MV-4-11 (cell line): Measurements from ENCODE around the gene SLC17A3.

Source experiments
- DNase-seq: peaks from one replicate; lab custom pipeline; 2025; lab: John Stamatoyannopoulos, UW

SLC17A3 gene

DNA sequence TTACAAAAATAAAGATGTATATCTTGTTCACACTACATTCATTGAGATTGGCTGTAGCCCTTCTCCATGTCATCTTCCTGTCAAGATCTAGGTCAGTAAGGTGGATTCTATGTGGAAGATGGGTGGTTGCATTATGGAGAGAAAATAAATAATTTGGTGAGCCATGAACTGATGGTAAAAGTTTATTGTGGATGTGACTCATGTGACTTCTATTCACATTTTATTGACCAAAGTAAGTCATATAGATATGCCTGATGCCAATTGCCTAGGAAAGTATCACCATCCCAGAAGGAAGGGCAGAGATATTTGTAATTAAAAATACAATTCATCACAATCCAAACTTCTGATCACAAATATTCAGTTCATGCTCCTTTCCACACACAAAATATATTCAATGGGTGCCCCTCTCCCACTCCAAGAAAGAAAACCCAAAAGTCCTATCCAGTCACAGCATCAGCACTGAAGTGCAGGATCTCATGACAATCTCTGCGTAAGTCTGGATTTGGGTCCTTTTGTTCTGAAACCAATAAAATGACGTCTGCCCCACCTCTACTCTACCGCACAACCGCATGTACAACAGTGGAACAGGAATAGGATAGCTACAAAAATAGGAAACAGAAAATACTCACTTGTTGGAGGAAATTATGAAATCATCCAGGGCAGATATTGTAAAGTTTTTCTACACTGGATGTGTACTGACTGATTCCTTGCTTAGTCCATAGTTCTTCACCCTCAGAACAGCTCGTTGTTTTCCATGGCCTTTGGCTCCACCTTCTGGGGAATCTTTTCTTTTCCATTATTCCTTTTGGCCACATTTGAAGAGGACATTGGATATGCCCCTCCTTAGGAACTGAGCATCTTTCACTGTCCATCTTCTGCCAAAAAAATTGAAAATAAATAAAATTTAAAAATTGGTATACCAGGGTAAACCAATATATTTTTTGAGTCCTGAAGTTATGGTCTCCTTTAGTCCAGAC is 16.1 kb upstream of the SLC17A3 start:
- DNase-seq = peak; percentile 10

- no peak for DNase-seq
These were observed 14.6 kb upstream of the SLC17A3 start for GRCh38 chr6:25888626-25889025.

DNA sequence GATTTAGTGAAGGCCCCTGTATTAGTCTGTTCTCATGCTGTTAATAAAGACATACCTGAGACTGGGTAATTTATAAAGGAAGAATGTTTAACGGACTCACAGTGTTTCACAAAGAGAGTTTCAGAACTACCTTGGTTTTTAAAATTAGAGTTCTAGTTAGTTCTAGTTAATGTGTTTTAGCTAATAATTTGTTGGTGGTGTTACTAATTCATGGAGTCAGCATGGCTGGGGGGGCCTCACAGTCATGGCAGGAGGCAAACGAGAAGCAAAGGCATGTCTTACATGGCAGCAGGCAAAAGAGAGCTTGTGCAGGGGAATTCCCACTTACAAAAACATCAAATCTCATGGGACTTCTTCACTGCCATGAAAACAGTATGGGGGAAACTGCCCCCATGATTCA is 12.0 kb upstream of the SLC17A3 start:
- DNase-seq = no peak

DNA sequence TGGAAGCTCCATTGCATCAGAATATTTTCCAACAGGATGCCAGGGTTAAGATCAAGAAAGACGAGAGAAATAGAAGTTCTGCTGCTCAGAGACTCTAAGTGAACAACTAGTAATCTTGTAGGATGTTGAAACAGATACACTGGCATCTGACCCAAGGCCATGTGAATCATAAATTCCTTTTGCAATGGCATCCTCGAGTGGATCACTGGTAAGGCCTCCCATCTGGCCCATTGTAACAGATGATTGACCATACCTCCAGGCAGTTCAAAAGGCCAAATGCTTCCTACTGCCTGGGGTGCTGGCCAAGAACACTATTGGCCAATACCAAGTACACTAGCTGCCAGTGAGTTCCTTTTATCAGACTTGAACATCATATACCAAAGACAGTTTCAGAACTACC is 9.9 kb upstream of the SLC17A3 start:
- DNase-seq = peak; percentile 89

- DNase-seq = no peak
These were observed 9.5 kb upstream of the SLC17A3 start for GRCh38 chr6:25883536-25883935.

DNA sequence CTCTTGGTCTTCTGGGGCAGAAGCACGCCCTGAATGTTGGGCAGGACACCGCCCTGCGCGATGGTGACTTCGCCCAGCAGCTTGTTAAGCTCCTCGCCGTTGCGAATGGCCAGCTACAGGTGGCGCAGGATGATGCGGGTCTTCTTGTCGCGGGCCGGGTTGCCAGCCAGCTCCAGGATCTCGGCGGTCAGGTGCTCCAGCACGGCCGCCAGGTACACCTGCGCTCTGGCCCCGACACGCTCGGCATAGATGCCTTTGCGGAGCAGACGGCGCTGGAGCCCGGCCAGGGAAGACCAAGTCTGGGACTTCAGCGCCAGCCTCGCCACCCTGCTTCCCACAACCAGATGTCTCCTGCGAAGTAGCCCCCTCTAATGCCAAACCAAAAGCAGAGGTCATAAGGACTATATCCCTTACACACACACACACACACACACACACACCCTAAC is 8.0 kb upstream of the SLC17A3 start:
- DNase-seq = no peak

GRCh38 chr6:25880601-25881000 is 6.6 kb upstream of the SLC17A3 start:
- no peak for DNase-seq

DNA sequence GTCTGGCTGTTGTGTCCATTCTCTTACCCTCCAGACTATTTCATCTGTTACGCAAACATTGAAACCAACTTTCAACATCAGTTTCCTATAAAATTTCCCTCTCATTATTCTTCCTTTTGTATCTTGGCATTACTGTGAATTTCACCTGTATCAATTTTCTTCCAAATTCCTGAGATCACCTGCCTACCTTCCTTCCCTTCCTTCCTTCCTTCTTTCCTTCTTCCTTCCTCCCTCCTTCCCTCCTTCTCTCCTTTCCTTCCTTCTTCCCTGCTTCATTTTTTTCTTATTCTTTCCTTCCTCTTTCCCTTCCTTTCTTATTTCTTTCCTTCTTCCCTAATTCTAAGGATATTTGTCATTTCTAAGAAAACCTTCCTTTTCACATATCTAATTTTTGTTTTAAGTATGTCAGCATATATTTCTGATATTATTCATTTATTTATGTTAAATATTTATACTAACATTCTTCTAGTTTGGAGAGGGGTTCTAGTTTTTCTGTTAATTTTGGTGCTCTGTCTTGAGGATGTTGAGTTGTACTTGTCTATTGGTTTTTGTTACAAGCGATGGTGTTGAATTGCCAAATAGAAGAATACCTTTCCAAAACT is 4.8 kb upstream of the SLC17A3 start:
- DNase-seq = no peak

DNA sequence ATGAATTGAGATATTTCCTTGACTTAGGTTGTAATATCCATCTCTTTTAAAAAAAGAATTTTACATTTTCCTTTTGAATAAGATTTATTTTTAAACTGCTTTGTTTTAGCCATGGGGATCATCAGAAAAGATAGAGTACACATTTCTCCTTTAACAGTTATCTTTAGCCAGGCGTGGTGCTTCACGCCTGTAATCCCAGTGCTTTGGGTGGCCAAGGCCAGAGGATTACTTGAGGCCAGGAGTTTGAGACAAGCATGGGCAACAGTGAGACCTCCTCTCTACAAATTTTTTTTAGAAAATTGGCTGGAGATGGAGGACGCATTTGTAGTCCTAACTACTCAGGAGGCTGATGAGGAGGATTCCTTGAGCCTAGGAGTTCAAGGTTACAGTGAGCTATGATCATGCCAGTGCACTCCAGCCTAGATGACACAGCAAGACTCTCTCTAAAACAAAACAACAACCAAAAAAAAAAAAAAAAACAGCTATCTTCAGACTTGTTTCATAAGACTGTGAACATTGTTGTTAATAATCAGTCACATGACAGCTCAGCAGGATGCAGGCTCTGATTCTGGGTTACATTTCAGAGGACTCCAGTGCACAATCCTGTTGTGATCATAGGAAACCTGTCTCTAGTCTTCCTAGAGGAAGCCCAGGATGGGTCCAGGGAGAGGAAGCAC is 2.0 kb upstream of the SLC17A3 start:
- DNase-seq = no peak

DNA sequence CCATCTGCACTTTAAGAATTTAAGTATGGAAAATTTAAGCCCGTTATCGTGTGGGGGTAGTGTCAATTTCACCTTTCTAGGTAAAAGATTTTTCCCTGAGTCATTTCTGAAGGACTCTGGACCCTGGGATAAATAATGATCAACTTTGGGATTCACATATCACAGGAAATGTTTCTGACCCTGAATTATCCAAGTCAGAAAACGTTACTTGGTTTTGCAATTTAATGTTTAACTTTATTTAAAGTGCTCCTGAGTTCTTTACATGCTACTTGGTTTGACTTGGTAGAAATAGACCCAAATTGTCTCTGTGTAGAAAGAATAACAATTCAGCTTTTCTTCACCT is 1.5 kb upstream of the SLC17A3 start:
- DNase-seq = no peak

DNA sequence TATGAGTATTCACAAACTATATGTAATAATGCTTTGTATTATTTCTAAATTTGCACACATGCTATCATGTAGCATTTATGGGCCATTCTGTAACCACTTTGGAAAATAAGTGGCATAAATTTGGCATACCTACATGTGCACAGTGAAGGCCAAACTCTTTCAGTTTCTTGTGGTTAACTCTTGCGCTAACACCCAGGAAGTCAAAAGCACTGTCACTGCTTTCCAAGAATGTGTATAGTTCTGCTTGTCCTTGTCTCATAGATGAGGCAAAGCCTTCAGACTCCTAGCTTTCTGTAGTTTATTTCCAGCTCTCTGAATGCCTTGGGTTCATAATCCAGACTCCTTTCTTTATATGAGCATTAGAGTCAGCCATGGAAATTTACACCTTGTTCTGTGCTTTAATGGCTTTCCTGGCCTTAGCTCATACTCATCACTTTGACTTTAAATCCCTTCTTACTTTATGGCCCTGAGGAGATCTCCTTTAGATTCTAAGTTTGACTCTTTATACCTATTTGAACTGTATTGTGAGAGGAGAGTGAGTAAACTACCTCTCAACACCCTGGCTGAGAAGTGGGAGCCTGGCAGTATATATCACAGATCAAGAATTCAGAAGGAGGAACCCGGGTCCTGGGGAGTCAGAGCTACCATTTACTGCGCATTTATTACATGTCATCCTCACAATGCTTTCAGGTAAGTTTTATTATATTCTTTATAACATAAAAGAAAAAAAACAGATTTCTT is 949 bp upstream of the SLC17A3 start:
- peak; percentile 55 for DNase-seq

DNA sequence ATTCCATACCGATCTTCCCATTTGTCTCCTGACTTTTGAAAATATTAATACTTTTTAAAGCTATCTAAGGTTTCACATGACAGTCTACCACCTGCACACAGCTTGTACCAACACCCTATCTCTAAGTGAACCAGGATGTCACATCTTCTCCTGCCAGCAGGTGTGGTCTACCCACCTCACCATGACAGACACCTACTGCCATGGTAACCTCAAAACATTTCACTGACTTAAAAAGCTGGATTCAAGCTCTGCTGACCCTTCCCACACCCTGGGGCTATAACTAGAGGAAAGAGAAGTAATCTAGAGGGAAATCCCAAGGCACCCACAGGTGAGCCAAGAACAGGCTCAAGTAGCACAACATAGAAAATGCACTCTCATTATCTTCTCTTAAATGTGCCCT is 1.2 kb downstream of the SLC17A3 start:
- no peak for DNase-seq

DNA sequence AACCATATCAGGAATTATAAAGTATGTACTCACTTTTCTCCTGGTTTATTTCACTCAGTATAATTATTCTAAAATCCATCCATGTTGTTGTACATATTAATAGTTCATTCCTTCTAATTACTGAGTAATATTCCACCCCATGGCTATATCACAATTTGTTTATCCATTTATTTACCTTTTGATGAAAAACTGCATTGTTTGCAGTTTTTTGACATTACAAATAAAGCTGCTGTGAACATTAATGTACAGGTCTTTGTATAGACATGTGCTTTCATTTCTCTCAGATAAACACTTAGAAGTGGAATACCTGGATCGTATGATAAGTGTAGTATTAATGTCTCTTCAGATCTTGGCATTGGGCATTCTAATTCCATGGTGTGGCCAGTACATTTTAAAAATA is 4.2 kb downstream of the SLC17A3 start:
- no peak for DNase-seq

- DNase-seq = no peak
These were observed 5.4 kb downstream of the SLC17A3 start for GRCh38 chr6:25868436-25869183.

GRCh38 chr6:25866011-25866410 is 8.0 kb downstream of the SLC17A3 start:
- peak; percentile 2 for DNase-seq

GRCh38 chr6:25863360-25863759 is 10.7 kb downstream of the SLC17A3 start:
- no peak for DNase-seq

GRCh38 chr6:25862199-25862598 is 11.8 kb downstream of the SLC17A3 start:
- peak; percentile 23 for DNase-seq

- DNase-seq = no peak
These were observed 21.3 kb downstream of the SLC17A3 start for GRCh38 chr6:25852756-25853155.

DNA sequence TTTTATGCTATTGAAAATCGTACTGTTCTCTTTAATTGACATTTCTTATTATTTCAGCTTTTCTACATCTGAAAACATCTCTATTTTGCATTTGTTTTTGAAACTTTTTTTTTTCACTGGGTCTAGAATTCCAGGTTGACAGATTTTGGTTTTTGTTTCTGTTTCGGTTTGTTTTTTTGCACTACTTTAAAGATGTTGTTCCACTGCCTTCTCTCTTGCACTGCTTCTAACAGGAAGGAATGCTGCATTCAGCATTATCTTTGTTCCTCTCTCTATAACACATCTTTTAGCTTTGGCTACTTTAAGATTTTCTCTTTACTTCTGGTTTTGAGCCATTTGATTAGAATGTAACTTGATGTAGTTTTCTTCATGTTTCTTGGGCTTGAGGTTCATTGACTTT is 22.1 kb downstream of the SLC17A3 start:
- DNase-seq = no peak

- no peak for DNase-seq
These were observed 29.5 kb downstream of the SLC17A3 start for GRCh38 chr6:25844518-25844917.

DNA sequence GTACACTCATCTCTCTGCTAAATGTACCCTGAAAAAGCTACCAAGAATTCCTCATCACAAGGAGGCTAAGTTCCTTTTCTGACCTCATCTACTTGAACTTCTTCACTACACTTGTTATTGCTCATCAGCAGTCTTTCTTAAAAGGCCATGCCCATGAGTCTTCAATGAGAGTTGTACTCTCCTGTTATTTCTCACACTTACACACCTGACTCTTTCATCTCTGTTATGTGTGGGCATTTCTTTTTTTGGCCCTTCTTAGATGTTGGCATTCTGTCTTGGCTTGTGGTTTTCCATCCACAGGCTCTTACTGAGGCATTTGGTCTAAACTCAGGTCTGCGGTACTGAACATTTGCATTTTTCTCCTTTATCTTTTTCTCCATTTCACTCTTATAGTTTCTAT is 31.5 kb downstream of the SLC17A3 start:
- DNase-seq = no peak
